ENCODE data around the gene LRRC43.

DNA sequence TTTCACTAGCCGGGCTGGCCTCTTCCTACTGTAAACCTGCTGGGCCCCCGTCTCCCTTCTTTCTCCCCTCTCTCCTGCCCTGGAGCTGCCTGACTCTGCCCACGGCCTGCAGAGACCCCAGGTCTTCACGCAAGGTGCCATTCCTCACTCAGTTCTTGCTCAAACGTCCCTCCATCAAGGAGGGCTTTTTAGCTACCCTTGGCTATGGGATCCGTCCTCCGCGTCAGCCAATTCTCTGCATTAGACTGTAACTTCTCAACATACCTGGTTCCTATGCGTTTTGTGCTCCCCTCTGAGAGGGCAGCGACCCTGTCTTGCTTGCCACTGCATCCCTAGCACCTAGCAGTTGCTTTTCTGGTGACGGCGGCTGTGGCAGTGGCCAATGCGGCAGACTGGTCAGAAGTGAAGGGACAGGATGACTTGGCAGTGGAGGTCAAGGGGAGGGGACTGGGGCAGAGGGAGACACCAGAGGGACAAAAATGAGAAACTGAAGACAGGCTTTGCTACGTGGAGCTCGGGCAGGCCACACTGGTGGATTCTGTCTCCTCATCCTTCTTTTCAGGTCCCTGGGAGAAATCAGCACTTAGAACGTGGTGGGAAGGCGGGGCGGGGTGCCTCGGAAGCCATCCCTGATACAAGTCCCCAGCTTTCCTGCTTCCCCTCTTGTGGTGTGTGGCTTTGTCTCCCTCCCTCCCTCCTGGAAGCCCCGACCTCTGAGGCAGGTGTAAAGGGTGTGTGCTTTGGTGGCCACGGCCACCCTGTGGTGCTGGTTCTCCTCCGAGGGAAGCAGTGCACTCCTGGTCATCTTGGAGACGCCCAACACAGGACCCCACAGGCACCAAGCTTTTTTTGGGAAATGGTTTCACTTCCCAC lies 22.4 kb downstream of the LRRC43 start:
- TF ChIP-seq CTCF (conservative IDR thresholded peaks at IDR 0.05 in 1 of 2, IDR thresholded peaks at IDR 0.05 in 1 of 2; ENCODE audit: low read depth in 1 of 2, low read length in 2 of 2) = no peak
- TF ChIP-seq EZH2 (IDR thresholded peaks at IDR 0.05; ENCODE audit: low read length, missing control alignments) = no peak
